ENCODE measurements around the gene PPM1D.
A peak's percentile ranks its signal among the peaks of the same experiment; 100 is the strongest.
"Not testable (repeated sequence)": the region's sequence is repeated elsewhere in the genome, so short reads cannot be mapped to it uniquely, and the experiment has no call there.

Gene PPM1D

GRCh38 chr17:60623415-60623814 is 23.4 kb downstream of the PPM1D start:
- DNase-seq, result no peak

GRCh38 chr17:60627124-60627523 is 27.1 kb downstream of the PPM1D start:
- no peak for DNase-seq

- DNase-seq, result no peak
These were observed 28.4 kb downstream of the PPM1D start for GRCh38 chr17:60628252-60628889.

- no peak for DNase-seq
These were observed 29.1 kb downstream of the PPM1D start for GRCh38 chr17:60629120-60629519.

GRCh38 chr17:60630352-60630751 is 30.4 kb downstream of the PPM1D start:
- DNase-seq, result no peak

- DNase-seq, result no peak
These were observed 31.1 kb downstream of the PPM1D start for GRCh38 chr17:60631119-60631518.

GRCh38 chr17:60637683-60638082 is 37.7 kb downstream of the PPM1D start:
- DNase-seq, result no peak

GRCh38 chr17:60639019-60639330 is 39.0 kb downstream of the PPM1D start:
- no peak for DNase-seq

GRCh38 chr17:60640503-60640902 is 40.5 kb downstream of the PPM1D start:
- no peak for DNase-seq

GRCh38 chr17:60641126-60641525 is 41.1 kb downstream of the PPM1D start:
- DNase-seq, result no peak

GRCh38 chr17:60641810-60642220 is 41.8 kb downstream of the PPM1D start:
- DNase-seq, result peak in 3 of 4 experiments; percentile 2 to 10 (median 8)

- no peak for DNase-seq
These were observed 46.0 kb downstream of the PPM1D start for GRCh38 chr17:60645918-60646523.

- no peak for DNase-seq
These were observed 46.7 kb downstream of the PPM1D start for GRCh38 chr17:60646701-60647100.

- DNase-seq, result no peak
These were observed 47.7 kb downstream of the PPM1D start for GRCh38 chr17:60647705-60648104.

- DNase-seq, result no peak
These were observed 52.7 kb downstream of the PPM1D start for GRCh38 chr17:60652454-60653247.

- DNase-seq, result no peak
These were observed 53.6 kb downstream of the PPM1D start for GRCh38 chr17:60653569-60653968.

GRCh38 chr17:60656499-60656898 is 56.5 kb downstream of the PPM1D start:
- DNase-seq, result no peak

GRCh38 chr17:60659156-60659555 is 59.2 kb downstream of the PPM1D start:
- no peak for DNase-seq

- no peak for DNase-seq
These were observed 61.5 kb downstream of the PPM1D start for GRCh38 chr17:60661489-60661888.

- no peak for DNase-seq
These were observed 64.0 kb downstream of the PPM1D start for GRCh38 chr17:60664022-60664421.

GRCh38 chr17:60665602-60666001 is 65.6 kb downstream of the PPM1D start:
- no peak for DNase-seq

GRCh38 chr17:60668741-60669140 is 68.7 kb downstream of the PPM1D start:
- not testable (repeated sequence) for DNase-seq

GRCh38 chr17:60671482-60671881 is 71.5 kb downstream of the PPM1D start:
- DNase-seq, result no peak

GRCh38 chr17:60674637-60675036 is 74.6 kb downstream of the PPM1D start:
- DNase-seq, result not testable (repeated sequence)

Measured in activated CD4-positive, CD25-positive, alpha-beta regulatory T cell (primary cell).